Gastrocnemius medialis (tissue), 4 donors: ENCODE data around the gene IL13RA2.

Experiments
- CTCF ChIP-seq, 5 experiments: fragments of 450-650 bp in 3 of 5; fragments of 200-600 bp in 2 of 5; sonication (generic) in 2 of 5; IDR thresholded peaks in 4 of 5; conservative IDR thresholded peaks in 1 of 5; 1 replicate in 4 of 5; 2 replicates in 1 of 5; pipeline ENCODE4 v1.5.1; 2016 to 2019; ENCODE audit warnings: antibody characterized with exemption in 5 of 5, mild to moderate bottlenecking in 3 of 5, moderate library complexity in 3 of 5
- POLR2A ChIP-seq, 2 donors: fragments of 450-650 bp; IDR thresholded peaks; one replicate each; pipeline ENCODE4 v1.6.1; 2017; ENCODE audit warnings: antibody characterized with exemption in 2 of 2, mild to moderate bottlenecking in 2 of 2, moderate library complexity in 2 of 2

GRCh38 chrX:115023811-115024210 is 6.4 kb upstream of the IL13RA2 start:
- TF ChIP-seq POLR2A (IDR thresholded peaks at IDR 0.05) (no peak), CTCF (IDR thresholded peaks at IDR 0.05 in 4 of 5, conservative IDR thresholded peaks at IDR 0.05 in 1 of 5) (no peak)
